DND-41 (cell line): ENCODE measurements around the gene NOS1AP.
"Not testable (repeated sequence)": the region's sequence is repeated elsewhere in the genome, so short reads cannot be mapped to it uniquely, and the experiment has no call there.

Experiments
- ATAC-seq: fragments of 200-7000 bp; cut with Tn5 transposase; 3 replicates; pipeline ENCODE4 v1.9.1; 2021; ENCODE audit warnings: low read depth; ENCODE audit not compliant: insufficient read depth
- DNase-seq: peaks from one replicate; pipeline ENCODE4 v3.0.0-alpha.2; 2020
- H2AFZ ChIP-seq: 2 replicates; pipeline ENCODE4 v1.6.0; 2012; ENCODE audit warnings: low read depth, low read length
- H3K27ac ChIP-seq: 2 replicates; pipeline ENCODE4 v1.5.1; 2012; ENCODE audit warnings: low read length, inconsistent platforms
- H3K27me3 ChIP-seq: fragments of 200-600 bp; sonication (generic); 2 replicates; pipeline ENCODE4 v1.6.0; 2012; ENCODE audit warnings: low read length, mild to moderate bottlenecking, inconsistent platforms; ENCODE audit not compliant: insufficient read depth, poor library complexity
- H3K36me3 ChIP-seq: 2 replicates; pipeline ENCODE4 v1.5.1; 2012; ENCODE audit warnings: low read length, inconsistent platforms; ENCODE audit not compliant: insufficient read depth
- H3K4me1 ChIP-seq: 2 replicates; pipeline ENCODE4 v1.5.1; 2012; ENCODE audit warnings: mild to moderate bottlenecking, low read length; ENCODE audit not compliant: insufficient read depth
- H3K4me2 ChIP-seq: 2 replicates; pipeline ENCODE4 v1.6.0; 2012; ENCODE audit warnings: mild to moderate bottlenecking, moderate library complexity, low read length, inconsistent platforms; ENCODE audit not compliant: insufficient read depth
- H3K4me3 ChIP-seq, 2 experiments: fragments of 200-600 bp in 1 of 2; shearing (Covaris generic) in 1 of 2; 2 replicates each; pipeline ENCODE4 v1.5.1; 2012 to 2016; ENCODE audit warnings: inconsistent platforms in 2 of 2, low read length in 2 of 2, mild to moderate bottlenecking in 2 of 2, low read depth in 1 of 2, moderate library complexity in 1 of 2
- H3K79me2 ChIP-seq: 2 replicates; pipeline ENCODE4 v1.6.0; 2012; ENCODE audit warnings: low read length, inconsistent platforms; ENCODE audit not compliant: insufficient read depth
- H3K9ac ChIP-seq: 2 replicates; pipeline ENCODE4 v1.6.0; 2012; ENCODE audit warnings: low read depth, mild to moderate bottlenecking, inconsistent platforms, low read length, moderate library complexity
- H3K9me3 ChIP-seq: 2 replicates; pipeline ENCODE4 v1.5.1; 2012; ENCODE audit warnings: low read length, moderate library complexity, mild to moderate bottlenecking, inconsistent platforms; ENCODE audit not compliant: insufficient read depth, severe bottlenecking
- H4K20me1 ChIP-seq: 2 replicates; pipeline ENCODE4 v1.6.0; 2012; ENCODE audit warnings: low read length; ENCODE audit not compliant: insufficient read depth
- CTCF ChIP-seq: IDR thresholded peaks from 2 replicates; pipeline ENCODE4 v1.5.1; 2012; ENCODE audit warnings: borderline replicate concordance, low read length, moderate library complexity, mild to moderate bottlenecking; ENCODE audit not compliant: poor library complexity, severe bottlenecking; ENCODE audit errors: extremely low read depth
- EZH2 ChIP-seq: IDR thresholded peaks from 3 replicates; pipeline ENCODE4 v1.6.1; 2012; ENCODE audit warnings: borderline replicate concordance, low read depth, mild to moderate bottlenecking, moderate library complexity, low read length, inconsistent platforms; ENCODE audit not compliant: severe bottlenecking

The NOS1AP gene

GRCh38 chr1:162417650-162418049, 348.2 kb downstream of the NOS1AP start:
- TF ChIP-seq CTCF (no peak), EZH2 (no peak)
- no peak overlapping the region for H2AFZ ChIP-seq
- no peak for ATAC-seq

GRCh38 chr1:162418584-162418983, 349.1 kb downstream of the NOS1AP start:
- H2AFZ ChIP-seq, H3K36me3 ChIP-seq, H3K79me2 ChIP-seq, DNase-seq, H3K27me3 ChIP-seq, H3K9ac ChIP-seq, H3K9me3 ChIP-seq, H3K4me2 ChIP-seq, H3K27ac ChIP-seq, H3K4me3 ChIP-seq, H3K4me1 ChIP-seq, H4K20me1 ChIP-seq, ATAC-seq: not testable (repeated sequence)

More at GRCh38 chr1:162417650-162418049, 348.2 kb downstream of the NOS1AP start:
- Histone ChIP-seq H3K27ac (no peak overlapping the region), H4K20me1 (no peaks in the 10 kb centered on the region), H3K4me2 (no peak overlapping the region), H3K4me3 (no peak overlapping the region), H3K9ac (no peak overlapping the region), H3K9me3 (no peaks in the 10 kb centered on the region), H3K36me3 (no peaks in the 10 kb centered on the region), H3K4me1 (no peaks in the 10 kb centered on the region), H3K79me2 (no peaks in the 10 kb centered on the region), H3K27me3 (no peaks in the 10 kb centered on the region)
- no peak for DNase-seq

GRCh38 chr1:162419450-162419931, 350.0 kb downstream of the NOS1AP start:
- not testable (repeated sequence) for H3K27me3 ChIP-seq, H3K79me2 ChIP-seq, H3K4me2 ChIP-seq, ATAC-seq, H3K36me3 ChIP-seq, H4K20me1 ChIP-seq, H3K9ac ChIP-seq, H3K4me1 ChIP-seq, DNase-seq, H3K4me3 ChIP-seq, H2AFZ ChIP-seq, H3K27ac ChIP-seq, H3K9me3 ChIP-seq
